ENCODE data around the gene NNMT. TPM values are rescaled to one million over a fixed set of nuclear protein-coding genes. Genes with fewer than 3 reads are reported as not detected.
A peak's percentile ranks its signal among the peaks of the same experiment; 100 is the strongest.
"Not testable (repeated sequence)": the region's sequence is repeated elsewhere in the genome, so short reads cannot be mapped to it uniquely, and the experiment has no call there.

NNMT gene
- total and polyA plus RNA-seq, 2 donors (not counting 1 experiment from before 2014, with no cell fraction given), result 156 to 639 TPM

GRCh38 chr11:114330373-114330772 lies 34.2 kb downstream of the NNMT start:
- H3K4me1 ChIP-seq (ENCODE audit: control insufficient read depth, extremely low read depth, insufficient read depth, low read length), result no peaks in the 10 kb centered on the region
- no peaks in the 10 kb centered on the region for H3K79me2 ChIP-seq (ENCODE audit: control insufficient read depth, insufficient read depth, low read length)
- no peak for DNase-seq (ENCODE audit: low read depth in 2 of 2)
- H3K4me2 ChIP-seq (ENCODE audit: extremely low read depth, insufficient read depth, low read length), result no peak overlapping the region
- no peak overlapping the region for H3K4me3 ChIP-seq (replicated peaks in 1 of 4; ENCODE audit: control extremely low read depth in 1 of 4, insufficient read depth in 1 of 4, low read depth in 3 of 4, low read length in 4 of 4)
- no peak for TF ChIP-seq EZH2 (IDR thresholded peaks at IDR 0.05; ENCODE audit: low read length, missing control alignments)
- TF ChIP-seq CTCF (conservative IDR thresholded peaks at IDR 0.05 in 1 of 2, IDR thresholded peaks at IDR 0.05 in 1 of 2; ENCODE audit: low read depth in 1 of 2, low read length in 2 of 2), result no peak
- no peak overlapping the region for H2AFZ ChIP-seq (ENCODE audit: low read length)
- no peaks in the 10 kb centered on the region for H4K20me1 ChIP-seq (ENCODE audit: control insufficient read depth, extremely low read depth, insufficient read depth, low read length)
- no peaks in the 10 kb centered on the region for H3K36me3 ChIP-seq (ENCODE audit: control insufficient read depth, insufficient read depth, low read length)
- no peak overlapping the region for H3K9ac ChIP-seq (ENCODE audit: insufficient read depth, low read length)
- H3K27ac ChIP-seq (ENCODE audit: insufficient read depth, low read length), result no peak overlapping the region
- no peaks in the 10 kb centered on the region for H3K9me3 ChIP-seq (ENCODE audit: control insufficient read depth, insufficient read depth, low read depth, low read length)
- H3K27me3 ChIP-seq (ENCODE audit: control insufficient read depth, insufficient read depth, low read length), result peaks cover 3% of the 10 kb centered on the region

GRCh38 chr11:114340311-114341131 lies 44.3 kb downstream of the NNMT start:
- Histone ChIP-seq H3K9ac (ENCODE audit: insufficient read depth, low read length) (no peak overlapping the region), H3K27ac (ENCODE audit: insufficient read depth, low read length) (no peak overlapping the region), H2AFZ (ENCODE audit: low read length) (peak overlapping the region; percentile 76), H3K4me2 (ENCODE audit: extremely low read depth, insufficient read depth, low read length) (peak overlapping the region; percentile 67), H3K4me3 (replicated peaks in 1 of 4; ENCODE audit: control extremely low read depth in 1 of 4, insufficient read depth in 1 of 4, low read depth in 3 of 4, low read length in 4 of 4) (peak overlapping the region in 2 of 4 experiments; percentile 24 to 29), H3K27me3 (ENCODE audit: control insufficient read depth, insufficient read depth, low read length) (no peaks in the 10 kb centered on the region), H3K4me1 (ENCODE audit: control insufficient read depth, extremely low read depth, insufficient read depth, low read length) (no peaks in the 10 kb centered on the region), H3K9me3 (ENCODE audit: control insufficient read depth, insufficient read depth, low read depth, low read length) (no peaks in the 10 kb centered on the region), H3K36me3 (ENCODE audit: control insufficient read depth, insufficient read depth, low read length) (no peaks in the 10 kb centered on the region), H4K20me1 (ENCODE audit: control insufficient read depth, extremely low read depth, insufficient read depth, low read length) (no peaks in the 10 kb centered on the region), H3K79me2 (ENCODE audit: control insufficient read depth, insufficient read depth, low read length) (no peaks in the 10 kb centered on the region)
- TF ChIP-seq EZH2 (IDR thresholded peaks at IDR 0.05; ENCODE audit: low read length, missing control alignments), result no peak
- TF ChIP-seq CTCF (conservative IDR thresholded peaks at IDR 0.05 in 1 of 2, IDR thresholded peaks at IDR 0.05 in 1 of 2; ENCODE audit: low read depth in 1 of 2, low read length in 2 of 2), result peak; percentile 87 to 92
- peak; percentile 74 to 85 for DNase-seq (ENCODE audit: low read depth in 2 of 2)

- H3K9me3 ChIP-seq (ENCODE audit: control insufficient read depth, insufficient read depth, low read depth, low read length); H3K27ac ChIP-seq (ENCODE audit: insufficient read depth, low read length); H3K4me3 ChIP-seq (replicated peaks in 1 of 4; ENCODE audit: control extremely low read depth in 1 of 4, insufficient read depth in 1 of 4, low read depth in 3 of 4, low read length in 4 of 4); H4K20me1 ChIP-seq (ENCODE audit: control insufficient read depth, extremely low read depth, insufficient read depth, low read length); H3K27me3 ChIP-seq (ENCODE audit: control insufficient read depth, insufficient read depth, low read length); H3K4me1 ChIP-seq (ENCODE audit: control insufficient read depth, extremely low read depth, insufficient read depth, low read length); H3K9ac ChIP-seq (ENCODE audit: insufficient read depth, low read length); H3K4me2 ChIP-seq (ENCODE audit: extremely low read depth, insufficient read depth, low read length); H2AFZ ChIP-seq (ENCODE audit: low read length); H3K36me3 ChIP-seq (ENCODE audit: control insufficient read depth, insufficient read depth, low read length); DNase-seq (ENCODE audit: low read depth in 2 of 2); H3K79me2 ChIP-seq (ENCODE audit: control insufficient read depth, insufficient read depth, low read length): not testable (repeated sequence)
These were observed 45.5 kb downstream of the NNMT start for GRCh38 chr11:114341667-114342066.
